DOHH2 (cell line): ENCODE data around the gene WNK4.
A peak's percentile ranks its signal among the peaks of the same experiment; 100 is the strongest.

ENCODE experiments used
- H3F3A ChIP-seq: fragments of 200-600 bp; sonication (generic), shearing (Covaris generic); 2 replicates; pipeline ENCODE4 v1.6.0; 2016; ENCODE audit warnings: antibody characterized with exemption, mild to moderate bottlenecking; ENCODE audit not compliant: control insufficient read depth, insufficient read depth
- H3K27ac ChIP-seq: fragments of 200-600 bp; sonication (generic); 2 replicates; pipeline ENCODE4 v1.5.1; 2014; ENCODE audit warnings: low read depth, mild to moderate bottlenecking, low read length, moderate library complexity
- H3K27me3 ChIP-seq: fragments of 200-600 bp; sonication (generic); 2 replicates; pipeline ENCODE4 v1.6.1; 2014; ENCODE audit warnings: mild to moderate bottlenecking, low read length, mixed read lengths; ENCODE audit not compliant: control insufficient read depth
- H3K36me3 ChIP-seq: fragments of 200-600 bp; sonication (generic); 2 replicates; pipeline ENCODE4 v1.6.1; 2014; ENCODE audit warnings: mild to moderate bottlenecking, low read length, moderate library complexity, mixed read lengths; ENCODE audit not compliant: control insufficient read depth
- H3K4me1 ChIP-seq: fragments of 200-600 bp; sonication (generic); 2 replicates; pipeline ENCODE4 v1.6.1; 2014; ENCODE audit warnings: mild to moderate bottlenecking, low read length, mixed read lengths; ENCODE audit not compliant: control insufficient read depth
- H3K4me2 ChIP-seq: fragments of 200-600 bp; sonication (generic); 2 replicates; pipeline ENCODE4 v1.6.0; 2014; ENCODE audit warnings: mild to moderate bottlenecking, low read length, moderate library complexity
- H3K4me3 ChIP-seq: fragments of 200-600 bp; sonication (generic); 2 replicates; pipeline ENCODE4 v1.5.1; 2014; ENCODE audit warnings: mild to moderate bottlenecking, low read length, mixed read lengths
- H3K79me2 ChIP-seq: fragments of 200-600 bp; sonication (generic); 2 replicates; pipeline ENCODE4 v1.6.1; 2014; ENCODE audit warnings: mild to moderate bottlenecking, low read length, mixed read lengths; ENCODE audit not compliant: control insufficient read depth
- H3K9me2 ChIP-seq: fragments of 200-600 bp; sonication (generic); replicated peaks from 2 replicates; pipeline ENCODE4 v1.6.1; 2014; ENCODE audit warnings: mild to moderate bottlenecking, low read length, mixed read lengths; ENCODE audit not compliant: control insufficient read depth
- H3K9me3 ChIP-seq: fragments of 200-600 bp; sonication (generic); 2 replicates; pipeline ENCODE4 v1.6.1; 2014; ENCODE audit warnings: antibody characterized with exemption, low read length, mixed read lengths; ENCODE audit not compliant: control insufficient read depth, insufficient read depth
- H4K20me1 ChIP-seq: fragments of 200-600 bp; sonication (generic); 2 replicates; pipeline ENCODE4 v1.6.0; 2014; ENCODE audit warnings: low read depth, mild to moderate bottlenecking, antibody characterized with exemption, low read length, moderate library complexity; ENCODE audit not compliant: control insufficient read depth, insufficient read depth
- EZH2phosphoT487 ChIP-seq: fragments of 200-600 bp; sonication (generic); IDR thresholded peaks from 2 replicates; pipeline ENCODE4 v1.6.1; 2017; ENCODE audit warnings: borderline replicate concordance, mild to moderate bottlenecking, antibody characterized with exemption, low read length, moderate library complexity, mixed read lengths
- TF ChIP-seq, protein P1 (sequence below): fragments of 200-600 bp; sonication (generic); IDR thresholded peaks from one replicate; pipeline ENCODE4 v1.5.1; 2014; ENCODE audit warnings: antibody characterized with exemption, mild to moderate bottlenecking, low read depth, low read length; ENCODE audit not compliant: poor library complexity, severe bottlenecking

The WNK4 gene

DNA sequence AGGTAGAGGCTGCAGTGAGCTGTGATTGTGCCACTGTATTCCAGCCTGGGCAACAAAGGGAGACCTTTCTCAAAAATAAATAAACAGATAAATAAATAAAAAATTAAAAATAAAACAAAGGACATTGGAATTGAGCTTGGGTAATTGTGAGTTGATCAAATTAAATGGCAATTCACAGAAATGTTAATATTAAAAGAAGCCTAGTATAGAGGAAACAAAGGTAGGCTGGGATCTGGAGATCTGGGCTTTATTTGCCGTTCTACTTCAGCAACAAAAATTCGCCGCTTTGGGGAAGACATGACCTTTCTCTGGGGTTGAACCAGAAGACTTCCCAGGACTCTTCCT lies 7.5 kb upstream of the WNK4 start:
- H3K9me3 ChIP-seq, result no peaks in the 10 kb centered on the region
- peaks cover 14% of the 10 kb centered on the region for H3K4me1 ChIP-seq
- H4K20me1 ChIP-seq, result no peaks in the 10 kb centered on the region
- no peaks in the 10 kb centered on the region for H3K27me3 ChIP-seq
- no peaks in the 10 kb centered on the region for H3K9me2 ChIP-seq
- H3K79me2 ChIP-seq, result peaks cover 14% of the 10 kb centered on the region
- H3K36me3 ChIP-seq, result peaks cover 24% of the 10 kb centered on the region
- H3K4me2 ChIP-seq, result peak overlapping the region; percentile 83
- TF ChIP-seq EZH2phosphoT487, result no peak
- TF ChIP-seq, protein P1, sequence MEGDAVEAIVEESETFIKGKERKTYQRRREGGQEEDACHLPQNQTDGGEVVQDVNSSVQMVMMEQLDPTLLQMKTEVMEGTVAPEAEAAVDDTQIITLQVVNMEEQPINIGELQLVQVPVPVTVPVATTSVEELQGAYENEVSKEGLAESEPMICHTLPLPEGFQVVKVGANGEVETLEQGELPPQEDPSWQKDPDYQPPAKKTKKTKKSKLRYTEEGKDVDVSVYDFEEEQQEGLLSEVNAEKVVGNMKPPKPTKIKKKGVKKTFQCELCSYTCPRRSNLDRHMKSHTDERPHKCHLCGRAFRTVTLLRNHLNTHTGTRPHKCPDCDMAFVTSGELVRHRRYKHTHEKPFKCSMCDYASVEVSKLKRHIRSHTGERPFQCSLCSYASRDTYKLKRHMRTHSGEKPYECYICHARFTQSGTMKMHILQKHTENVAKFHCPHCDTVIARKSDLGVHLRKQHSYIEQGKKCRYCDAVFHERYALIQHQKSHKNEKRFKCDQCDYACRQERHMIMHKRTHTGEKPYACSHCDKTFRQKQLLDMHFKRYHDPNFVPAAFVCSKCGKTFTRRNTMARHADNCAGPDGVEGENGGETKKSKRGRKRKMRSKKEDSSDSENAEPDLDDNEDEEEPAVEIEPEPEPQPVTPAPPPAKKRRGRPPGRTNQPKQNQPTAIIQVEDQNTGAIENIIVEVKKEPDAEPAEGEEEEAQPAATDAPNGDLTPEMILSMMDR, result no peak
- H3F3A ChIP-seq, result no peaks in the 10 kb centered on the region
- H3K4me3 ChIP-seq, result peak overlapping the region; percentile 89
- no peak overlapping the region for H3K27ac ChIP-seq

DNA sequence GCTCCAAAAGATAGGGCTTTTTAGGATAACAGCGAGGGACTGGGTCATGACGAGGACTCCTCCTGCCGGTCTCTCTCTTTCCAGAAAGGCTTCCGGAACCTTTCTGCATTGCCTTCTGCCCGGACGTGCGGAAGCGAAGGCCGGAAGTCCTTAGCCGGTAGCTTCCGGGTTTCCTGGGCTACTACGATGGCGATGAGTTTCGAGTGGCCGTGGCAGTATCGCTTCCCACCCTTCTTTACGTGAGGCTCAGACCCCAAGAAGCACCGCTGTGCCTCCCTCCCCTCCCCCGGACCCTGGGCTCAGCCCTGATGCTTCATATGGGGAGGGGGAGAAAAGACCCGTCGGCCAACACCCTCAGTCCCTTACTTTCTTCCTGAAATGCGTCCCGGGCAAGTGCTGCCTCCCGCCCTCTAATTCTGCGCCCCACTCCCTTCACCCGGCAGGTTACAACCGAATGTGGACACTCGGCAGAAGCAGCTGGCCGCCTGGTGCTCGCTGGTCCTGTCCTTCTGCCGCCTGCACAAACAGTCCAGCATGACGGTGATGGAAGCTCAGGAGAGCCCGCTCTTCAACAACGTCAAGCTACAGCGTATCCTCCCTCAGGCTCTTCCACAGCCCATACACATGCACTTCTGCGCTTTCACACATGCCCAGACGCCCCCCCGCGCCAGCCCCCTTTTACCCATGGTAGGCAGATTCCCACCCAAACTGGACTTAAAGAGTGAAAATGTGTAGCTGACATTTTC lies 6.9 kb upstream of the WNK4 start, which contains the start of gene VPS25:
Gene VPS25, plus strand, starts transcription at position 160 of the 746 bp plus-strand sequence. Its CDS starts 27 bp downstream, at position 187.
- Histone ChIP-seq H3K27me3 (no peaks in the 10 kb centered on the region), H3K4me2 (peak within 1 kb of the TSS; percentile 83), H3K79me2 (peaks cover 14% of the 10 kb centered on the region), H4K20me1 (no peaks in the 10 kb centered on the region), H3K9me2 (no peaks in the 10 kb centered on the region), H3K4me1 (peaks cover 14% of the 10 kb centered on the region), H3K36me3 (peaks cover 26% of the 10 kb centered on the region), H3K27ac (0 out of 2 replicates have a peak within 1 kb of the TSS, but pooled peaks have one; percentile 8), H3K9me3 (no peaks in the 10 kb centered on the region), H3K4me3 (peak within 1 kb of the TSS; percentile 89), H3F3A (no peaks in the 10 kb centered on the region)
- TF ChIP-seq EZH2phosphoT487, result no peak
- TF ChIP-seq, protein P1, result peak; percentile 12

DNA sequence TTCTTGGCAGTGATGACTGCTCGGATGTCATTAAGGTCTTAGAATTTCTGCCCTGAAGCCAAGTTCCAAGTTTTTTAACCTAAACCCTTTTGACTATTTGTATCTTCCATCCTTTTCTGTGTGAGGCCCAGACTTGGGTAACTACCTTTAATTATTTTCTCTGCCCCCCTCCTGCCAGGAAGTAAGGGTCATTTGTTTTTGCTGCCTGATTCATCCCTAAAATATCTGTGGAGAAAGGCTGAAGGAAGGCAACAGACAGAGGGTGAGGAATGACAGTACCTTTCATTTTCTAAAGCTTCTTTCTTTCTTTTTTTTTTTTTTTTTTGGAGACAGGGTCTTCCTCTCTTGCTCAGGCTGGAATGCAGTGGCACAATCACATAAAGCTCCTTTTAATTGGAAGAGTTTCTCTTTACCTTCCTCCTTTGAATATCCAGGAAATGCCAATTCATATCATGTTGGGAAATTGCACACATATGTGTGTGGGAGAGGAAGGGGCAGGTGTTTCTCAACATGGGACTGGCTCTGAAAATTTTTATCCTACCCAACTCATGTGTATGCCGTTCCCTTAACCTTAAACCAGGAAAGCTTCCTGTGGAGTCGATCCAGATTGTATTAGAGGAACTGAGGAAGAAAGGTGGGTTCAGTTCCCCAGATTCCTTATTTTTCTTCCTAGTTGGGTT lies 6.2 kb upstream of the WNK4 start:
- Histone ChIP-seq H4K20me1 (no peaks in the 10 kb centered on the region), H3K27ac (no peak overlapping the region), H3K9me3 (no peaks in the 10 kb centered on the region), H3K4me1 (peaks cover 14% of the 10 kb centered on the region), H3K36me3 (peaks cover 32% of the 10 kb centered on the region), H3K79me2 (peaks cover 14% of the 10 kb centered on the region), H3K4me2 (peak overlapping the region; percentile 83), H3K27me3 (no peaks in the 10 kb centered on the region), H3F3A (no peaks in the 10 kb centered on the region; the same call in 1 of the 2 replicates), H3K9me2 (no peaks in the 10 kb centered on the region), H3K4me3 (peak overlapping the region; percentile 89)
- TF ChIP-seq, protein P1, result no peak
- no peak for TF ChIP-seq EZH2phosphoT487
